SW 1271 (cell line): ENCODE measurements around the gene UBE2J2.

ENCODE experiments used
- DNase-seq, 2 experiments: peaks; one replicate each; lab custom pipeline; 2025; lab: John Stamatoyannopoulos, UW

UBE2J2 gene

GRCh38 chr1:1211541-1212441 is 61.9 kb downstream of the UBE2J2 start:
- DNase-seq = no peak

GRCh38 chr1:1210726-1211540 is 62.7 kb downstream of the UBE2J2 start:
- DNase-seq = no peak

GRCh38 chr1:1208713-1209433 is 64.8 kb downstream of the UBE2J2 start:
- no peak for DNase-seq

GRCh38 chr1:1207571-1207892 is 66.1 kb downstream of the UBE2J2 start:
- no peak for DNase-seq

GRCh38 chr1:1206966-1207531 is 66.6 kb downstream of the UBE2J2 start:
- DNase-seq = no peak

- DNase-seq = no peak
Measured at GRCh38 chr1:1206376-1206965, 67.2 kb downstream of the UBE2J2 start, which contains the start of gene TNFRSF18. TNFRSF18 (minus strand) TSS chr1:1206592; CDS start chr1:1206571, 21 bp downstream.

- no peak for DNase-seq
Measured at GRCh38 chr1:1205769-1206375, 67.8 kb downstream of the UBE2J2 start.

GRCh38 chr1:1204998-1205768 is 68.5 kb downstream of the UBE2J2 start:
- no peak for DNase-seq

GRCh38 chr1:1204425-1204920 is 69.2 kb downstream of the UBE2J2 start:
- no peak for DNase-seq
